ENCODE measurements around the gene COL7A1.

COL7A1 gene

GRCh38 chr3:48587686-48588085, 7.4 kb downstream of the COL7A1 start:
- no peak for DNase-seq

DNA sequence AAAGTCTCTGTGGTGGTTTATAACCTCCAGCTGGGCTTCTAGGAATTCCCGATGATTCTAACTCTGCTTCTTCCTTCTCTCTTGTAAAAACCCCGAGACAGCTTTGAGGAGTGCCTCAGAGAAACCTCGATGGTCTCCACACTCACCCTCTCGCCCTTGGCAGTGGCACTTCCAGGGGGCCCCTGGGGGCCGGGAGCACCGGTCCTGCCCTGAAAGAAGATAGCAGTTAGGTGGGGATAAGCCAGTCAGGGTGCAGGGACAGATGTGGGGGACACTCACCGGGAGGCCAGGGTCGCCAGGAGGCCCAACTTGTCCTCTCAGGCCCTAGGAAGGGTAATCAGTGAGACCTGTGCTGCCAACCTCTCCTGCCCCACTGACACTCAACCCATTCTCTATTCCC, 9.7 kb downstream of the COL7A1 start:
- DNase-seq: no peak

GRCh38 chr3:48584836-48585235, 10.3 kb downstream of the COL7A1 start:
- DNase-seq: no peak

DNA sequence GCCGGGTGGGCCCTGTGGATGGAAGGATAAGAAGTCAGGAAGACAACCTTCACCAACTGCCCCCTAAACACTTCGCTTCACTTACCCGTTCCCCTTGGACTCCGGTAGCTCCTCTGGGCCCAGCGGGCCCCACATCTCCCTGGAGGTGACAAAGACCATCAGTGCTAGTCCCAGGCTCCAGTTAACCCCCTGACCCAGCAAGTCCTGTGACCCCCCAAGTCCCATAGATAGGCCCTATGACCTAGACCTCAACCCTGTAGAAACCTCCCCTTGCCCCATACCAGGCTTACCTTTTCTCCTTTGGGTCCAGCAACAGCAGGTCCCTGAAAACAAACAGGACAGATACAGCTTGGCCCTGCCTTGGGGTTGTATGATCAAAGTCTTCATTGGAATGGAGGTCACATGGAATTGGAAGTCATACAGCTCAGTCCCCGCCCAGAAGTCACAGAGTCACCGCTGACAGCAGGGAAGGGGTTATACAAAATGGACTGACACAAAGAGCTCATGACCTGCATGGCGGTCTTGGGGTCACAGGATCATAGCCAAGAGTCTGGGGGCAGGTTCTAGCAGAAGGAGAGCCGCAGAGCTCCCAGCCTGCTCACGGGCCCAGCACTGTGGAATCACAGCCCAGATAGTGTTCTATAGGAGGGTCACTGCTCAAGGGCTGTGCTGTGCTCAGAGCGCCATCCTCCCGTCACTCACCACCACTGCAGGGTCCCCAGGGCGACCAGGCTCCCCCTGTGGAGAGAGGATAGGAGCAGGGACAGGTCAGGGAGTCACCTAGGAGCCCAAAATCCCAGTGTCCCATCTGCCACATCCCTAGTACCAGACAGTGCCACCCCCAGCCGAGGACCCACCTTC, 13.3 kb downstream of the COL7A1 start:
- DNase-seq: no peak

DNA sequence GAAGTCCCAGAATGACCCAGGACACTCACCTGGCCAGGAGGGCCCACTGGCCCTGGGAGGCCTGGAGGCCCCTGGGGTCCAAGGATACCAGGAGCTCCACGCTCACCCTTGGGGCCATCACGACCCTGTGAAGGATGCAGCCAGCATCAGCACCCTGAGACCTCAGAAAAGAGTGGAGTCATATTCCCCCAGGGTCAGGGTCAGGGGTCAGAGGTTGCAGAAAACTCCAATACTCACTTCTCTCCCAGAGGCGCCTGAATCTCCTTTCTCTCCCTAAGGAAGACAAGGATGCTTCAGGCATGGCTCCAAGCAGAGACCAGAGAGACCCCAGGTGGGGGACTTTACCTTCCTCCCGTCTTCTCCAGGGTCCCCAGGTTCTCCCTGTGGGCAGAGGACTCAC, 18.5 kb downstream of the COL7A1 start:
- DNase-seq: no peak

GRCh38 chr3:48575366-48575765, 19.8 kb downstream of the COL7A1 start:
- DNase-seq: no peak

GRCh38 chr3:48573973-48574585, 21.1 kb downstream of the COL7A1 start:
- no peak for DNase-seq

GRCh38 chr3:48572517-48572916, 22.6 kb downstream of the COL7A1 start:
- no peak for DNase-seq

- no peak for DNase-seq
Observed at GRCh38 chr3:48571938-48572337, 23.2 kb downstream of the COL7A1 start.

- no peak for DNase-seq
Observed at GRCh38 chr3:48569808-48570450, 25.2 kb downstream of the COL7A1 start.

- DNase-seq: no peak
Observed at GRCh38 chr3:48569400-48569799, 25.7 kb downstream of the COL7A1 start.

GRCh38 chr3:48568476-48568875, 26.7 kb downstream of the COL7A1 start:
- DNase-seq: no peak

DNA sequence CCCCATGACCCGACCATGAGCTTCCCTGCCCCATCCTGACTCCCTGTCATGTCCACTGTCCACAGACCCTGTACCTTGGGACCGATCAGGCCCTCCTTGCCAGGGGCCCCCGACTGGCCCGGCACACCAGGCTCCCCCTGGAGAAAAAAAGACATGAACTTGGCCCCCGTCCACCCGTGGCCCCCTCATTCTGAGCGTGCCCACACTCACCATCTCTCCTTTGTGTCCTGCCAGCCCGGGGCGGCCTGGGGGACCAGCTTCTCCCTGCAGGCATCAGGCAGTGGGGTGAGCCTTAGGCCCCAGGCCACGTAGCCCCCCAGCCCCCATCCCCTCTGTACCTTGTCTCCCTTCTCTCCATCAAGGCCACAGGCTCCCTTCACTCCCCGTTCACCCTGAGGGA, 27.6 kb downstream of the COL7A1 start:
- no peak for DNase-seq

DNA sequence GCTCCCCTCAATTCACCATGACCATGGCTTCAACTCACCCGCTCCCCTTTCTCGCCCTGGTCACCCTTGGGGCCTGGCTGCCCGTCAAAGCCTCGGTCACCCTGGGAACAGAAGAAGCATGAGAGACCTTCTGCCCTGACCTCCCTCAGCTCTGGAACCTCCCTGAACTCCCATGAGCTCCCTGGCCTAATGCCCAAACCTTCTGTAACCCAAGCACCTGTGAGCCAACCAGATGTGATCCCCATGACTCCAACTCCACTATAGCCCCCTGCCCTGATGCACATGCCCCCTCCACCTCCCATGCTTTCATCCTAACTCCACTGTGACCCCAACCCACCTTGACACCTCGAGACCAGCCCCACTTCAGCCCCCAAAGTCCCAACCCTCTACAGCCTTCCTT, 28.0 kb downstream of the COL7A1 start:
- no peak for DNase-seq

GRCh38 chr3:48566401-48566760, 28.7 kb downstream of the COL7A1 start:
- no peak for DNase-seq

GRCh38 chr3:48565591-48566400, 29.3 kb downstream of the COL7A1 start:
- no peak for DNase-seq

- DNase-seq: no peak
Observed at GRCh38 chr3:48565186-48565585, 29.9 kb downstream of the COL7A1 start.

DNA sequence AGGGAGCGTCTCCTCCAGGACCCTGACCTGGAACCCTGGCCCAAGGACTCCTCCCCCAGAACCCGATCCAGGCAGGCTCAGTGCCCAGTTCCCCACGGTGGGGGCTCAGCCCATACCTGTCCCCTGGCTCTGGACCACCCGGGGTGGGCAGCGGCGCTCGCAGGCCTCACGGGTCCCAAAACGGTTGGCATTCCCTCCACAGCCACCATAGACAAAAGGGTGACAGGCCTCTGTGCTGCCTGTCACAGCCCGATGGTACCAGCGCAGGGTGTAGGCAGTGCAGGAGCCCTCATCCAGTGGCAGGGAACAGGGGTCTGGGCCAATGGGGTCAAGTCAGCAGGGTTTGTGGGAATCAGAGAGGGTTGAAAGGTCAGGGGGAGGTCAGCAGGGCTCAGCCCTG, 30.5 kb downstream of the COL7A1 start:
- no peak for DNase-seq

DNA sequence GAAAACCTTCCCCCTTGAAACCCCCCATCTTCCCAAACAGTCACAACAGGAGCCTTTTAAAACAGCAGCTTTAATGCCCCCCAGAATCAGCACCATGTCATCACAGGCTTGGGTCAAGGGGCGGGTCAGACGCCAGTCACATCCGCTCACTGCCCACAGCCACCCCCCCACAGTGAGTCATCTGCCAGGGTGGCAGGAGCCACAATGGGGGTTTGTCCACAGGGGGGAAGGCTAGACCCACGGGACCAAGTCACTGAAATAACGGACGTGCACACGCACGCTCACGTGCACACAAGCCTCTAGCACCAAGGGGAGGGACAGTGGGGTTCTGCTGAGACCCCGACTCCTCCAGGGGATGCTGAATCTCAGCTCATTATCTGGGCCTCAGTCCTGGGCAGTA, 31.1 kb downstream of the COL7A1 start:
- no peak for DNase-seq

- peak; percentile 44 for DNase-seq
Observed at GRCh38 chr3:48563382-48563918, 31.7 kb downstream of the COL7A1 start, which contains the start of gene UCN2. TSS of gene UCN2 (minus strand) at chr3:48563781. CDS start at chr3:48563124, 657 bp downstream.

GRCh38 chr3:48562367-48563095, 32.6 kb downstream of the COL7A1 start:
- no peak for DNase-seq
